RCC 7860 (cell line): ENCODE measurements around the gene IL1RAPL1.

ENCODE experiments used
- DNase-seq: peaks from one replicate; pipeline ENCODE4 v3.0.0-alpha.2; 2015; ENCODE audit warnings: low spot score
- FAIRE-seq: peaks from 2 replicates; lab custom pipeline; 2012; peaks lifted over from hg19 to GRCh38; lab: Jason Lieb, UNC

Gene IL1RAPL1

DNA sequence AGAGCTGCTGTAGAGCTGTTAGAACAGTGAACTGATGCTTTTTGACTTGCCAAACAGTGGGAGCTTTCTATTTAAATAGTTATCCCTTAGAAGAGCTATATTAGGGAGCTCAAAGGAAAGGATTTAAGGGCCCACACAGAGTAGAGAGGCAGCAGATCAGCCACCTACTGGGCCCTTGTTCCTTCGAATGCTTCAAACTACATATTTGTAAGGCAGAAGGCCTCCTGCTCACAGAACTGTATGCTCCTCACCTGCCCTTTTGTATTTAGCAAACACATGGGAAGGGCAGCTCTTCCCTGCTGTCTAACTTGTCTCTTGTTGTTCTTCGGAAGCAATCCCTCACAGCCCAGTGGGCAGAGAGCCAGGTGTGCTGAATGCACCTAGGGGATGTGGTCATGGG is 38.0 kb downstream of the IL1RAPL1 start:
- DNase-seq, result no peak
- no peak for FAIRE-seq

DNA sequence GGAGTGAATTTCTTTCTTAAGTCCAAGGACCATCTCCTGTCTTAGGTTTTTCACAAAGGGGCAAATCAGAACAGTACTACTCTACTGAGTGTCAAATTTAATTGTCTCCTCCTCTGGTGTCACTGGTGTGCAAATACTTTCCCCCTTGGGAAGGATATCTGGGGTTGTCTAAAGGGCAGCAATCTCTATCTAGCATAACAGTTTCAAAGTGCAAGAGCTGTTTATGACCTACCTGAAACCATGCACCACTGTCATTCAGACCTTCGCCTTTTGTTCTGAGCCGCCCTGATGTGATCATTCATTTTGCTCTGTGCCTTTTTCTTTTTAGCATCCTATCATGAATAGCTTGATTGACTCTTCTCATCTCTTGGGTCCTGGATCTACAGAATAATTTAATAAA is 39.3 kb downstream of the IL1RAPL1 start:
- DNase-seq, result no peak
- FAIRE-seq, result no peak

DNA sequence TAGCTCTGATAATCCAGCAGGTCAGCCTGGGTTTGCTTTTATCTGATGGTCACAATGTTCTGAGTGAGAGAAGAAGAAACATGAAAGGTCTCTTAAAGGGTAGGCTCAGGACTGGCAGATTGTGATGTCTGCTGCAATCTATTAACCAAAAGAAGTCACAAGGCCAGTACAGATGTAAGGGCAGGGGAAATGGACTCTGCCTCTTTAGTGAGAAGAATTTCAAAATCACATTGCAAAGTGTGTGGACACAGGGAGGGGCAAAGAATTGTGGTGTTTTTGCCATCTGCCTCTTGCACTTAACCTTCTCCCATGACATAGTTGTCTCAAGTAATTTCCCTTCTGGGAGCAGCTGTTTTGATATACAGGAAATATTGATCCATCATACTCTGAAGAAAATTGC is 40.9 kb downstream of the IL1RAPL1 start:
- FAIRE-seq, result no peak
- no peak for DNase-seq

DNA sequence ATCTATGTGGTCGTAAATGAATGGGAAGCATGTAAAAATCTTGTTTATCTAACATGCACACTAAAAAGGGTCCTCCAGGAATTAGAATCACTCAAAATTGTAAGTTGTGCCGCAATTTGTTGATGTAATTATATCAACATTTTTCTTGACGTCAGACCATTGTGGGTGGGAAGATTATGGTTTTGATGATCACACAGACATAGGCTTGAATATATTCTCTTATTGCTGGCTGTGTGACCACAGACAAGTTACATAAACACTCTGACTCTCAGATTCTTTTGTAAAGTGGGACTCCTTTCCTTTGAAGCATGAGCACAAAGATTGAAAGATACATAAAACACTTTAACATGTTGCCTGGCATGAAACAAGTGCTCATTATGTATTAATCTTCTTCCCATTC is 51.5 kb downstream of the IL1RAPL1 start:
- DNase-seq, result no peak
- FAIRE-seq, result no peak

DNA sequence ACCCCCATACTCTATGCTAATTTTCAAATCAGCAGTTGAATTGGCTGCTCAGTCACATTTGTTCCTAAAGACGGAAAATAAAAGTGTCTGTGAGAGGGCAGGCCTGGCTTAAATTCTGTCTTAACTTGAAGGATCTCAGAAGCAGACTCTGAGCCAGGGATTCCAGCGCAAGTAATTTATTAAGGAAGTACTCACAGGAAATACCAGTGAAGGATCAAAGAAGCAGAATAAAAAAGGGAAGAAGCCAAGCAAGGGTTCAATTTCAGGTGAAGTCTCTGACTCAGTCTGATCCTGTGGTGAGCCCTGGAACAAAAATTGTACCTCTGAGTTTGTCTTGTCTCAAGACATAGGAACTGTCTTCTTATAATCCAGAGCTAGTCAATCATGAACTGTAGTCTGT is 52.2 kb downstream of the IL1RAPL1 start:
- FAIRE-seq, result peak; percentile 65
- DNase-seq, result no peak

DNA sequence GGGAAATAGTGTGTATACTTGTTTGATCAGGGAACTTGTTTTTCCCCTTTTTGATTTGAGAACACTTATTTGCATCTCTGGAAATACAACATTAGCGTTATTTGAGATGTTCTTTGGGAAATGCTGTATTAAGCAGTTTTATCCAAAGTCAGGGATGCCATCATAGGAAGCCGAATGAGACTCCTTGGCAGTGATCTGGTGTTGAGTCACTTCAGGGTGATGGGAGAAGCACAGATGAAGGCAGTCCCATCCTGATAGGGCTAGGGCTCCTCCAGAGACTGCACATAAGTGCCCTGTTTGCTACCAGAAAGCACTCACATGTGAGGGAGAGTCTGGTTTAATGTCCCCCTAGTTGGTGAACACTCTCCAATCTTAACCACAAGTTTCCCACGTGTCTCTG is 62.3 kb downstream of the IL1RAPL1 start:
- DNase-seq (no peak), FAIRE-seq (no peak)

DNA sequence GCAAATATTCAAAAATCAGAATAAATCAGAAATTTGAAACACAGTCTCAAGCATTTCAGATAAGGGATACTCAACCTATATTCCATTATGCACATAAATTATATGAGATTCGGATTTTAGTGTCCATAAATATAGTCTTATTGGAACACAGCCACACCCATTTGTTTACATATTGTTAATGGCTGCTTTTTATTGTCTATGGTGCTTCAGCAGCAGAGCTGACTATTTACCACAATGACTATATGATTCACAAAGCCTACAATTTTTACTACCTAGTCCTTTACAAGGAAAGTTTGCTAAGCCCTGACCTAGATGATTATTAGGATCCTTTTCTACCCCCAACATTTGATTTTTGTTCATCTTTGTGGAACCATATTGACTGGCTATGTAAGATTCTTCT is 63.9 kb downstream of the IL1RAPL1 start:
- DNase-seq (no peak), FAIRE-seq (no peak)

DNA sequence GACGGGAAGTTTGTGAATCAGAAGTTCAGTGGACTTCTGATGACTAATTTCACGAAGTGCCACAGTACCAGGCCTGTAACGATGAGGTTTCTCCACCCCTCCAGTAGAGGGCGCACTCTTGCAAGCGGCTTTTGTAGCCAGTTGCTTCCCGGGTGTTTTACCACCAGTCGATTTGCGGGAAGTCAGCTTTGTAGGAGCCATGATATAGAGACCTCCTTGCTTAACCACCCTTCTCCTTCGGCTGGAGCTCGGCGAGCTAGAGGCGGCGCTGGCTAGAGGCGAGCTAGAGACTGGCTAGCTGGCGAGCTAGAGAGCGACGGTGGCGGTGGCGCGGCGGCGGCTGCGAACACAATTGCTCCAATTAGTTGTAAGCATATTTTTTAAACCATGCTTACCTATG is 72.0 kb downstream of the IL1RAPL1 start:
- DNase-seq (no peak), FAIRE-seq (no peak)

DNA sequence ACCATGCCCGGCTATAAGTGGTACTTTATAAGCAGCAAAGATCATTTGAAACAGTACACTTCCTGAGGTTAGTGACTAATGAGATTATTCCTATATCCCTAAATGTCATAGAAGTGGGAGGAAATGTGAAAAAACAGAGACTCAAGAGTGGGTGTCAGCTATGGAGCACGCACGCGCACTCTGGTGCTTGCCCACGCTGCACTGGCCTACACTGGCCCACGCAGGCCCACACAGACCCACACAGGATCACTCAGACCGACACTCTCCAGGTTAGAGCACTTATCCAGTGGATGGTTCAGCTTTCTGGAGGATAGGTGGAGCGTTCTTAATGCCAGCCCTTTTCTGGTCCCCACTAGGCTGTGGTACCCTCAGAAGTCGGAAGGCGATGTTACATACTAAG is 78.5 kb downstream of the IL1RAPL1 start:
- DNase-seq (no peak), FAIRE-seq (no peak)

DNA sequence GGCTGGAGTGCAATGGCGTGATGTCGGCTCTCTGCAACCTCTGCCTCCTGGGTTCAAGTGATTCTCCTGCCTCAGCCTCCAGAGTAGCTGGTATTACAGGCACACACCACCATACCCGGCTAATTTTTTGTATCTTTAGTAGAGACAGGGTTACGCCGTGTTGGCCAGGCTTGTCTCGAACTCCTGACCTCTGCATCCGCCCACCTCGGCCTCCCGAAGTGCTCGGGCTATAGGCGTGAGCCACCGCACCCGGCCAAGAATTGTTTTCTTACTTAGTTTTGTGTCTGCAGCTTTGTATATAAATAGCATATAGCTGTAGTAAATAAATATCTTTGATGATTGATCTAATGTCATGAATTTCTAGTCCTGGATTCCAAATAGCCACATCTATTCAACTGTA is 81.1 kb downstream of the IL1RAPL1 start:
- FAIRE-seq (no peak), DNase-seq (no peak)

DNA sequence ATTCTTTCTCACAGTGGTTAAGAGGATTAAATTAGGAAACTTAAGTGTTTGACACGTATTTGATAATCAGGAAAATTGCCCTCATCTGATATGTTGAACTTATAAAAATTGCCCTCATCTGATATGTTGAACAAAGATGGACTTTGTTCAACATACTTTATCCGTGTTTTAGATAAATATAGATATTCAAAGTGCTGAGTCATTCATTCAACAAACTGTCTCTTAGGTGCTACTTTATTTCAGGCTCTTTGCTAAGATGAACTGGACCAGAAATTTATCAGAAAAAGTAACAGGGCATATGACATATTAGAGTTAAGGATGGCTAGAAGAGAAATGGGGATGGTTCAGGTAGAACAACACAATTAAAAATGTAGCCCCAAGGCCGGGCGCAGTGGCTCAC is 81.7 kb downstream of the IL1RAPL1 start:
- FAIRE-seq, result no peak

DNA sequence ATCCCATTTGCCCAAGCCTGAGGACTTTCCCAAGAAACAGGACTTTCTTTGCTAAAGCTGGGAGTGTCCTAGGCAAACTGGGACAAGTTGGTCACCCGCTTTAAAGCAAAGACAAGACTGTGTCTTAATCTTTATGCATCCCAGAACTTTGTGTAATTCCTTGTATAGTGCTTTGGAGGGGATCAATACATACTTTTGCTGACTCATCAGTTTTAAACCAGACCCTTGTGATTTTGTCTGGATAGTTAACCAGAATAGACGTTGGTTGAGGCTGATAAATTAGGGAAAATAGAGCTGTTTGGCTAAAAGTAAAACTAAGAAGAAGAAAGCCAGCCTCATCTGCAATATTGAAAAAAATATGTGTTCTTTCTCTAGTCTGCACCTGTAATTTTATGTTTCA is 82.8 kb downstream of the IL1RAPL1 start:
- DNase-seq, result no peak
- FAIRE-seq, result no peak

More for the DNA sequence above, 81.7 kb downstream of the IL1RAPL1 start:
- DNase-seq, result no peak

DNA sequence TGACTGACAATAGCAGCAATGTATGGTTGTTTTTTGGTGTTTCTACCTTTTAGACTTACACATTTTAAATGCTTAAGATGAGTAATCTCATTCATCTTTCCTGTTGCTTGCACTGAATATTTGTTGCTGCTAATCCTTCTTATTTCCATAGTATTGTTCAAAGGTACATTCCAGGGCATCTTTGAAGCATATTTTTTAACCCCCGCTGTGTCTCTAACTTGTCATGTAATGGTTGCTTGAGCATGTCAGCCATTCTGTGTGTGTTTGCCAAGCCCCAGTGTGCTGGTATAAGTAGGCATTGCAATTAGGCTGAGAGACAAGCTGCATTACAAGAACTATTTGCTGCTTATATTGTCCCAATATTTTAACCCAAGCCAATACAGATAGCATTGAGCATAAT is 87.9 kb downstream of the IL1RAPL1 start:
- no peak for FAIRE-seq
- no peak for DNase-seq

DNA sequence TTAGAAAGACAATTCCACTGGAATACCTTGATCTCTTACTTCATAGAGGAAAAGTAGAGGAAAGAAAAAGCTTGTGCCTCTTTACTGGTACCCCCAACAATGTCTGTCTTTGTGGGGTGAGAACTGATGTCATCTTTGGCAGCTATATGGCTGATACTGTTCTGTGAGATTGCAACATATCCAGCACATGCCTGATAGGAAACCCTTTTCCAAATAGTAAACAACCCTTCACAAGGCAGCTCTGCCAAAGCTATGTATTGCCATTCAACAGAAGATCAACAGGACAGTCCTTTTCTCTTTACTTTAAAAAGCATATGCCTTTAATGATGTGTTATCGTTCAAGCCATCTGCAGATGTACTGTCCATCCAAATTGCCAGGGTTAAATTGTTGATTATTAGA is 105.9 kb downstream of the IL1RAPL1 start:
- no peak for FAIRE-seq
- DNase-seq, result no peak

DNA sequence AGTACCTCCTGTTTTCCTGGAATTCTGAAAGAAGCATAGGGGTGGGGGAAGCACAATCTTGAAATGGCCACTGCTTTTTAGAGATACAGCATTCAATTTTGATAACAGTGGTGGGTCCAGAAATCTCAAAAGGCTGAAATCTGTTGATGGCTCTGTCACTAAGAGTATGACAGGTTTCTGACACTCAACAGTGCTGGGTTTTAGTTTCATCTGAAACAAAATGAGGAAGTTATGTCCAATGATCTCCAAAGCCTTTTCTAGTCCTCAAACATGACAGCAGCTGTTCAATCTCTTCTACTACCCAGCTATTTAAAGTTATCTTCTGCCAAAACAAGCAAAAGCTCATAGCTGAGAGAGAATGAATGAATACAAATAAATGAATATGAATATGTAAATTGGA is 110.5 kb downstream of the IL1RAPL1 start:
- FAIRE-seq (no peak), DNase-seq (no peak)

DNA sequence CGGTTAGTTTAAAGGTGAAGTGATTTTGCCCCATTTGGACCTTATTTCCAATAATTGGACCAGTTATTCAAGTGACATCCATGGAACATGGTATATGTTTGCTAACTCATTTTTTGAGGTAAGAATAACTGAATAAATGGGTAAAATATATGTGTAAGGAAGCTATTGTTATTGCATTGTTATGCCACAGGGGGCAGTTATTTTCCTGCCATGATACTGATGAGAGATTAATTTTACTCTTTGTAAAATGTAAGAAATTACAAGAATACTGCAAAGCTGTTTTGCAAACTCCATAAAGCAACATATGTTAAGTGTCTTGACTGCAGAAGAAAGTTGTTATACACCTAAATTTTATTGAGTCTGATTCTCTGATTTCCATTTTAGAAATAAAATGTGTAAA is 114.0 kb downstream of the IL1RAPL1 start:
- DNase-seq, result no peak
- no peak for FAIRE-seq

DNA sequence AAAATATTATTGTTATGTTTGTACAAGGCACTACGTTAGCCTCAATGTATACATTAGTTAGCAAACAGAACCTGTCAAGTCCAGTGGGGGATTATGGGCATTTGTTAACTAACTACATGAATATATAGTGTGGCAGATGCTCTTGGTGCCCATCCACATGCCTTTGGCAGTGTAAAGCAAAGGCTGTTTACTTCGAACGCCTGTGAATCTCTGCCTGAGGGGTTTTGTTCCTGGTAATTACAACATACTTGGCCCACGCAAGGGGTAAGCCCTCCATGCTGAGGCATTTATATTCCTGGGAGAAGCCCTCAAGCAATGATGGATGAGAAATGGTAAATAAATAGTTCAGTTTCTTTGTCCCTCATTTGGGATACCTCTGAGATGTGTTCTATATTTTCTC is 119.7 kb downstream of the IL1RAPL1 start:
- FAIRE-seq, result no peak
- DNase-seq, result no peak

DNA sequence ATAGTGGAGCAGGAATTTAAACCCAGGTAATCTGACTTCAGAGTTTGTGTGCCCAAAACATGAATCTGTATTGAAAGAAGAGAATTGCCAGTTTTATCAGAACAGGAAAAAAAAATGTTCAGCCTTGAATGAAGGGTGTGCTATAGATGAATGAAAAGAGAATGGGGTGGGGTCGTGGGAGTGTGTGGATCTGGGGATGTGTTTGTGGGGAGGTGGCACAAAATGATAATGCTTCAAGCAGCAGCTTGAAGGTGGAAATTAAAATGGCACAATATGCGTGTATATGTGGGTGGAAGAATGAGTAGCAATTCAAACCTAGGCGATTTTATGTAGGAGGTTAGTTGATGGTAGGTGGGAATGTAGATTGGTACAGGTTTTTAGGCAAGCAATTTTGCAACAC is 122.2 kb downstream of the IL1RAPL1 start:
- FAIRE-seq (no peak), DNase-seq (no peak)

DNA sequence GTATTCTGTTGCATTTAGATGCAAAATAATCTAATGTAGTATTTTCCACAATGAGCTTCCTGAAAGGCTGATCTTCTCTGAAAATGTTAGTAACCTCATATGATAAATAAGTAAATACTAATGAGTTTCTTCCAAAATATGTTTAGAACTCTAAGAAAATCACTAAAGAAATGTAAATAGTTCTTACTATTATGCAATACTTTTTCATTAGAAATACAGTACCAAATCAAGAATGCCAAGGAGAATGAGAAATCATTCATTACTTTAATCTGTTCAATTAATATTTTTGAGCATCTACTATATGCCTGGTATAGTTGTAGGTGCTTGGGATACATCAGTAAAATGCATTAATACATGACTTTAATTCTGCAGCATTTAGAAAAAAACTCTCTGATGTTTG is 130.6 kb downstream of the IL1RAPL1 start:
- DNase-seq (no peak), FAIRE-seq (no peak)

DNA sequence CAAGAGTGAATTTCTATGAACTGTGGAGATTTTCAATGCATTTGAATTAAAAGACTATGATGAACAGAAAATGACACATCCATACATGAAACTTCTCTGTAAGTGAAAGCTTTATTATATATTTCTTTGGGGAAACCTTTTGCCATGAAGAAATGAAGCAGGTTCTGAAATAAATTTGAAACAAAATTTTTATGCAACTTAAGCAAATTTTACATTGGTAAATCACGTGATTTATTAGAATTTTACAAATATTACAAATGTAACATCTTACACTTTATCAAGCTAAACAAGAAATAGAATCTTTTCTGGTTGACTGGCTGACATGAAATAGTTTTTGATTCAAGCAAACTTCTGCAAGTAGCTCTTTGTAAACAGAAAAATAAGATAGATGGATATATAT is 131.2 kb downstream of the IL1RAPL1 start:
- DNase-seq (no peak), FAIRE-seq (no peak)

DNA sequence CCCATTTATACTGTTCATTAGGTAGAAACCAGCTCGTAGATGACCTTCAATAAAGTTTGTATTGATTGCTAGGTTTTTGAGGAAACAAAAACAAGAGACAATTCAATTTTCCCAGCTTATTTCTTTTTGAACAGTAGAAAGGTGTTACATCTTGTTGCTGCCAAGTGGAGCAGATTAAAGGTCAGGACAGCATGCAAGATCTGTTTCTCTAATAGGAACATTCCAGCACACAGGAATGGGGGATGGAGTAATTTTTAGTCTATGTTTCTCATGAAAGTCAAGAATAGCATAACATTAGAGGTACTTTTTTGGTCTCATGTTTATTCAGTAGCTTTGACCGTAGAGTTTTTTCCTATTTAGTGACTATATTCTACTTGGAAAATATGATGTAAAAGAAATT is 132.4 kb downstream of the IL1RAPL1 start:
- no peak for FAIRE-seq
- no peak for DNase-seq

DNA sequence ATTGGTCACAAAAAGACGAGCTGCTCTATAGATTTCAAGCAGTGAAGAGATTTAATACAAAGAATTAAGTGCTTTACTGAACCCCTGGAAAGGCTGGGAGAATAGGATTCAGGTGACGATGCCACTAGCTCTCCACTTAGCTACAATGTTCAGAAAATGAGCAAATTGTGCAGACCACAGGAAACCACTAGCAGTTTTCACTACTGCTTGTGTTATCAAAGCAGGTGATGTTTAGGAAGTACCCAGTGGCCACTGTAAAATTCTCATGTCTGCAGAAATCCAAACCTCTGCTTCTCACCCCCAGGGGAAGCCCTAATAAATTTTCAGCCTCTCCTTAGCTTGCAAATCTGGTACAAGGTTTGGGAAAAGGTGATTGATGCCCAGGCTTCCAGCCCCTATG is 165.1 kb downstream of the IL1RAPL1 start:
- no peak for DNase-seq
- no peak for FAIRE-seq

DNA sequence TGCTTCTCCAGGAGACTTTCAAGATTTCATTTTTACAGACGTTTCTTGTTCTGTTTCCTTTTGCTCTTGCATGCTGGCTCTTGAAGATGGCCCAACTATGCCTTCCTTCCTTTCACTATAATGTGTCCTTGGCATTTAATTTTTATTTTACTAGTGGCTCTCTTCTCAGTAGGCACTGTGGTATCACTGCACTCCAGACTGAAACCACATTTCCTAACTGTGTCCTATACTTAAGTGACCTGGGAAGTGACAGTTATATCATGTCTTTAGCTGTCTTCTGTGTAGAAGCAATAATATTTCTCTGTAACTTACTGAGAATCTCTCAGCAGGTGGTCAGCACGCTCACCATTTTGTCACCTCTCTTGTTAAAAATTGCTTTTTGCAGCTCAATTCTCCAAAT is 168.9 kb downstream of the IL1RAPL1 start:
- no peak for FAIRE-seq

DNA sequence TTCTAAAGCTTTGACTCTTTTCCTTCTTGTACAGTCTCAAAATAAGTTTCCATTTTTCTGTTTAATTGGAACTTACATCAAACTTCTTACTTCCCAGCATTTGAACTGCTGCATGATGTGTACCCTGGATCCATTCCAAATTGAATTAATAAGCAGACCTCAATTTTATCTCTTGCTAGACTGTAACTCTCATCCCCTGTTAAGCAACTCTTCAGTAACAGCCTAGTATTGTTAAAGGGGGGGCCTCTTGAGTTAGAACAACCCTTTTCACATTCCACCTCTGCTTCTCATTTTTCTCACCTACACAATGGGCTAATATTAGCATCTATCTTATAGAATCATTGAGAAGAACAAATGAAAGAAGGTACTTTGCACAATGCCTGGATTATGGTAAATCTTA is 169.4 kb downstream of the IL1RAPL1 start:
- DNase-seq, result no peak
- FAIRE-seq, result no peak

More for the DNA sequence above, 168.9 kb downstream of the IL1RAPL1 start:
- DNase-seq, result no peak
